NCI-H1694 (cell line): ENCODE results near the gene DLK1.

ENCODE experiments used
- DNase-seq: peaks from one replicate; lab custom pipeline; 2025; lab: John Stamatoyannopoulos, UW

Gene DLK1

GRCh38 chr14:100734031-100734990 is 7.6 kb downstream of the DLK1 start:
- DNase-seq = no peak

GRCh38 chr14:100735271-100735670 is 8.6 kb downstream of the DLK1 start:
- no peak for DNase-seq

GRCh38 chr14:100736269-100737180 is 9.8 kb downstream of the DLK1 start:
- no peak for DNase-seq

- DNase-seq = no peak
These were observed 10.8 kb downstream of the DLK1 start for GRCh38 chr14:100737526-100737925.

GRCh38 chr14:100738269-100738691 is 11.6 kb downstream of the DLK1 start:
- no peak for DNase-seq

GRCh38 chr14:100738704-100739131 is 12.0 kb downstream of the DLK1 start:
- no peak for DNase-seq

GRCh38 chr14:100739306-100739705 is 12.6 kb downstream of the DLK1 start:
- DNase-seq = no peak

GRCh38 chr14:100740196-100740825 is 13.6 kb downstream of the DLK1 start:
- DNase-seq = no peak

GRCh38 chr14:100740929-100741328 is 14.2 kb downstream of the DLK1 start:
- DNase-seq = no peak

GRCh38 chr14:100741966-100742365 is 15.3 kb downstream of the DLK1 start:
- no peak for DNase-seq

- DNase-seq = no peak
These were observed 19.6 kb downstream of the DLK1 start for GRCh38 chr14:100746326-100746725.

GRCh38 chr14:100747021-100747586 is 20.4 kb downstream of the DLK1 start:
- DNase-seq = peak; percentile 81

GRCh38 chr14:100747736-100748135 is 21.0 kb downstream of the DLK1 start:
- DNase-seq = no peak

GRCh38 chr14:100748403-100748802 is 21.7 kb downstream of the DLK1 start:
- no peak for DNase-seq

GRCh38 chr14:100748944-100749343 is 22.3 kb downstream of the DLK1 start:
- DNase-seq = no peak

GRCh38 chr14:100749967-100750597 is 23.4 kb downstream of the DLK1 start:
- no peak for DNase-seq

GRCh38 chr14:100750762-100751699 is 24.3 kb downstream of the DLK1 start:
- no peak for DNase-seq

- no peak for DNase-seq
These were observed 27.3 kb downstream of the DLK1 start for GRCh38 chr14:100754020-100754419.

GRCh38 chr14:100755649-100756048 is 29.0 kb downstream of the DLK1 start:
- DNase-seq = no peak

- DNase-seq = no peak
These were observed 34.8 kb downstream of the DLK1 start for GRCh38 chr14:100761481-100761880.
